Colon (tissue), 2 donors: ENCODE results near the gene RHOA.
"Not testable (repeated sequence)": the region's sequence is repeated elsewhere in the genome, so short reads cannot be mapped to it uniquely, and the experiment has no call there.

Source experiments
- FAIRE-seq: peaks from 2 replicates; lab custom pipeline; 2012; peaks lifted over from hg19 to GRCh38; lab: Jason Lieb, UNC
- donor health status: control.
- donor health status: control.

Gene RHOA

GRCh38 chr3:49362561-49362960 lies 49.2 kb downstream of the RHOA start:
- FAIRE-seq = no peak

- FAIRE-seq = no peak
These were observed 52.2 kb downstream of the RHOA start for GRCh38 chr3:49359623-49360022.

GRCh38 chr3:49358884-49359225 lies 52.9 kb downstream of the RHOA start:
- FAIRE-seq = no peak

GRCh38 chr3:49358217-49358883 lies 53.4 kb downstream of the RHOA start, which contains the start of gene GPX1:
Gene GPX1 (minus strand): TSS chr3:49358353. CDS start chr3:49358278, 75 bp downstream.
- no peak for FAIRE-seq

- FAIRE-seq = not testable (repeated sequence)
These were observed 54.1 kb downstream of the RHOA start for GRCh38 chr3:49357443-49358216.

- FAIRE-seq = not testable (repeated sequence)
These were observed 54.7 kb downstream of the RHOA start for GRCh38 chr3:49357095-49357442.

- no peak for FAIRE-seq
These were observed 58.8 kb downstream of the RHOA start for GRCh38 chr3:49352890-49353421.

GRCh38 chr3:49352281-49352680 lies 59.5 kb downstream of the RHOA start:
- no peak for FAIRE-seq

GRCh38 chr3:49351521-49352011 lies 60.2 kb downstream of the RHOA start:
- FAIRE-seq = no peak

- FAIRE-seq = no peak
These were observed 62.2 kb downstream of the RHOA start for GRCh38 chr3:49349348-49350114.

- FAIRE-seq = not testable (repeated sequence)
These were observed 63.4 kb downstream of the RHOA start for GRCh38 chr3:49348361-49348760.

- FAIRE-seq = no peak
These were observed 65.0 kb downstream of the RHOA start for GRCh38 chr3:49346797-49347251.

- FAIRE-seq = no peak
These were observed 68.6 kb downstream of the RHOA start for GRCh38 chr3:49343163-49343562.

- FAIRE-seq = no peak
These were observed 69.8 kb downstream of the RHOA start for GRCh38 chr3:49341996-49342395.

GRCh38 chr3:49339941-49340800 lies 71.6 kb downstream of the RHOA start, which contains the start of gene USP4:
Gene USP4 (minus strand): TSS chr3:49340053. CDS start chr3:49340024, 29 bp downstream.
- FAIRE-seq = no peak

GRCh38 chr3:49339581-49339940 lies 72.2 kb downstream of the RHOA start:
- no peak for FAIRE-seq

- no peak for FAIRE-seq
These were observed 77.7 kb downstream of the RHOA start for GRCh38 chr3:49333916-49334633.

- FAIRE-seq = no peak
These were observed 78.7 kb downstream of the RHOA start for GRCh38 chr3:49333091-49333490.

- no peak for FAIRE-seq
These were observed 82.6 kb downstream of the RHOA start for GRCh38 chr3:49329186-49329585.

- not testable (repeated sequence) for FAIRE-seq
These were observed 83.4 kb downstream of the RHOA start for GRCh38 chr3:49328350-49328749.

- FAIRE-seq = no peak
These were observed 84.3 kb downstream of the RHOA start for GRCh38 chr3:49327485-49327884.
